GM21390 (cell line): Measurements from ENCODE around the gene CRIM1.

Experiments
- ATAC-seq: cut with Tn5 transposase; IDR thresholded peaks from one replicate; pipeline ENCODE4 v1.9.1; 2021; ENCODE audit not compliant: unreplicated experiment

The CRIM1 gene

GRCh38 chr2:36545871-36546416 is 190.4 kb downstream of the CRIM1 start:
- no peak for ATAC-seq

- ATAC-seq = no peak
These were observed 192.3 kb downstream of the CRIM1 start for GRCh38 chr2:36547906-36548305.

GRCh38 chr2:36549165-36549574 is 193.6 kb downstream of the CRIM1 start:
- ATAC-seq = no peak

- ATAC-seq = no peak
These were observed 194.4 kb downstream of the CRIM1 start for GRCh38 chr2:36550006-36550405.

GRCh38 chr2:36553683-36554082 is 198.1 kb downstream of the CRIM1 start:
- no peak for ATAC-seq

GRCh38 chr2:36554531-36554930 is 199.0 kb downstream of the CRIM1 start:
- ATAC-seq = no peak

- no peak for ATAC-seq
These were observed 200.2 kb downstream of the CRIM1 start for GRCh38 chr2:36555789-36556188.

GRCh38 chr2:36556842-36557241 is 201.3 kb downstream of the CRIM1 start:
- ATAC-seq = no peak

GRCh38 chr2:36559221-36559942 is 203.8 kb downstream of the CRIM1 start:
- ATAC-seq = no peak

GRCh38 chr2:36560726-36561125 is 205.1 kb downstream of the CRIM1 start:
- no peak for ATAC-seq

- ATAC-seq = no peak
These were observed 205.8 kb downstream of the CRIM1 start for GRCh38 chr2:36561237-36561944.

GRCh38 chr2:36562240-36562639 is 206.7 kb downstream of the CRIM1 start:
- ATAC-seq = no peak

- no peak for ATAC-seq
These were observed 207.5 kb downstream of the CRIM1 start for GRCh38 chr2:36562973-36563532.

- ATAC-seq = no peak
These were observed 208.9 kb downstream of the CRIM1 start for GRCh38 chr2:36564377-36564930.

- no peak for ATAC-seq
These were observed 210.1 kb downstream of the CRIM1 start for GRCh38 chr2:36565712-36566111.

- no peak for ATAC-seq
These were observed 211.3 kb downstream of the CRIM1 start for GRCh38 chr2:36566887-36567286.

- no peak for ATAC-seq
These were observed 212.3 kb downstream of the CRIM1 start for GRCh38 chr2:36567711-36568408.

- no peak for ATAC-seq
These were observed 213.1 kb downstream of the CRIM1 start for GRCh38 chr2:36568516-36569246.

GRCh38 chr2:36569267-36569856 is 213.8 kb downstream of the CRIM1 start:
- ATAC-seq = no peak

GRCh38 chr2:36570416-36570815 is 214.8 kb downstream of the CRIM1 start:
- ATAC-seq = no peak
